GM12892 (cell line): ENCODE results near the gene JARID2.

Source experiments
- POLR2A ChIP-seq: IDR thresholded peaks from 2 replicates; pipeline ENCODE4 v1.6.1; 2011; ENCODE audit warnings: low read depth, low read length, control low read depth
- POLR2AphosphoS5 ChIP-seq: IDR thresholded peaks from 2 replicates; pipeline ENCODE4 v1.6.1; 2011; ENCODE audit warnings: low read depth, low read length, control low read depth
- TAF1 ChIP-seq: IDR thresholded peaks from 2 replicates; pipeline ENCODE4 v1.6.1; 2011; ENCODE audit warnings: low read depth, mild to moderate bottlenecking, control low read depth, low read length, borderline replicate concordance

DNA sequence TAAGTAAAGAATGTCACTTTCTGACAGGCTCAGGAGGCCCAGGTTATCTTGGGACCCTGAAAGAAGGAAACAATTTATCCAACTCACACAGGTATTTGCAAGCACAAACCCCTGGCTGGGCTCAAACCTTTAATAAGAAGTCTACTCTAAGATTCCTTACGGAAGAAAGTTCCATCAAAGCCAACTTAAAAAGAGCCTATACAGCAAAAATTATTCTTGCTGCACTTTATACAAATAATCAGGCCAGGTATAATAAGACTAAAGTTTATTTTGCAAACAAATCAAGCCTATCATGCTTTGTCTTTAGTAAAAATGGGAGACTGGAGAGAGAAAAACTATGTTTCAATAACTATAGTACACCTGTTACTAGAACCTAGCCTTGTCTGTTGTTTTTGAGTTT, 314.8 kb downstream of the JARID2 start:
- TF ChIP-seq POLR2A (no peak), POLR2AphosphoS5 (no peak), TAF1 (no peak)
